GM21515 (cell line): ENCODE measurements around the gene MFRP.
A peak's percentile ranks its signal among the peaks of the same experiment; 100 is the strongest.

ENCODE experiments used
- ATAC-seq: cut with Tn5 transposase; IDR thresholded peaks from one replicate; pipeline ENCODE4 v1.9.1; 2021; ENCODE audit not compliant: unreplicated experiment

Gene MFRP

GRCh38 chr11:119359365-119360214 lies 13.1 kb upstream of the MFRP start:
- no peak for ATAC-seq

GRCh38 chr11:119357074-119357473 lies 10.6 kb upstream of the MFRP start:
- ATAC-seq: no peak

GRCh38 chr11:119356349-119357031 lies 10.0 kb upstream of the MFRP start:
- ATAC-seq: peak; percentile 70

GRCh38 chr11:119355091-119355843 lies 8.8 kb upstream of the MFRP start:
- ATAC-seq: no peak

GRCh38 chr11:119352857-119353260 lies 6.4 kb upstream of the MFRP start:
- ATAC-seq: no peak

GRCh38 chr11:119351232-119351631 lies 4.7 kb upstream of the MFRP start:
- no peak for ATAC-seq

GRCh38 chr11:119350302-119350701 lies 3.8 kb upstream of the MFRP start:
- ATAC-seq: no peak

- no peak for ATAC-seq
Observed at GRCh38 chr11:119347940-119348605, 1.6 kb upstream of the MFRP start.

GRCh38 chr11:119347242-119347641 lies 737 bp upstream of the MFRP start:
- ATAC-seq: no peak

GRCh38 chr11:119345685-119346084 lies 820 bp downstream of the MFRP start:
- no peak for ATAC-seq

GRCh38 chr11:119344291-119345010 lies 2.1 kb downstream of the MFRP start:
- ATAC-seq: no peak

GRCh38 chr11:119343726-119344125 lies 2.8 kb downstream of the MFRP start:
- ATAC-seq: no peak

GRCh38 chr11:119342362-119343130 lies 4.0 kb downstream of the MFRP start:
- ATAC-seq: no peak

GRCh38 chr11:119342023-119342300 lies 4.5 kb downstream of the MFRP start:
- no peak for ATAC-seq

GRCh38 chr11:119341222-119342022 lies 5.1 kb downstream of the MFRP start:
- ATAC-seq: no peak

GRCh38 chr11:119340335-119341221 lies 5.9 kb downstream of the MFRP start, which contains the start of gene C1QTNF5:
C1QTNF5 (minus strand) TSS chr11:119340883; CDS start chr11:119340397, 486 bp downstream.
- no peak for ATAC-seq

GRCh38 chr11:119339589-119340334 lies 6.7 kb downstream of the MFRP start:
- no peak for ATAC-seq
